ENCODE measurements around the gene PMM1.

PMM1 gene

DNA sequence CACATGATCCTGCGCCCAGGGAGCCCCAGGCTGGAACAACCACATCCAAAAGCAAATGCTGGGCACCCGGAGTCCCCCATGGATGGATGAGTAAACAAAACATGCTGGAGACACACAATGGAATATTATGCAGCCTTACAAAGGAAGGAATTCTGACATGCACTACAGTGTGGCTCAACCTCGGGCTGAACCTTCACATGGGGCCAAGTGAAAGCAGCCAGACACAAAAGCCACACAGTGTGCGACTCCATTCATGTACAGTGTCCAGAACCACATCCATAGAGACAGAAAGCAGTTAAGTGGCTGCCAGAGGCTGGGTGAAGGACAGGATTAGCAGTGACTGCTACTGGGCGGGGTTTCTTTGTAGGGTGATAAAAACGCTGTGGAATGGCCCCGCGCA lies 55.4 kb downstream of the PMM1 start:
- no peak for DNase-seq

DNA sequence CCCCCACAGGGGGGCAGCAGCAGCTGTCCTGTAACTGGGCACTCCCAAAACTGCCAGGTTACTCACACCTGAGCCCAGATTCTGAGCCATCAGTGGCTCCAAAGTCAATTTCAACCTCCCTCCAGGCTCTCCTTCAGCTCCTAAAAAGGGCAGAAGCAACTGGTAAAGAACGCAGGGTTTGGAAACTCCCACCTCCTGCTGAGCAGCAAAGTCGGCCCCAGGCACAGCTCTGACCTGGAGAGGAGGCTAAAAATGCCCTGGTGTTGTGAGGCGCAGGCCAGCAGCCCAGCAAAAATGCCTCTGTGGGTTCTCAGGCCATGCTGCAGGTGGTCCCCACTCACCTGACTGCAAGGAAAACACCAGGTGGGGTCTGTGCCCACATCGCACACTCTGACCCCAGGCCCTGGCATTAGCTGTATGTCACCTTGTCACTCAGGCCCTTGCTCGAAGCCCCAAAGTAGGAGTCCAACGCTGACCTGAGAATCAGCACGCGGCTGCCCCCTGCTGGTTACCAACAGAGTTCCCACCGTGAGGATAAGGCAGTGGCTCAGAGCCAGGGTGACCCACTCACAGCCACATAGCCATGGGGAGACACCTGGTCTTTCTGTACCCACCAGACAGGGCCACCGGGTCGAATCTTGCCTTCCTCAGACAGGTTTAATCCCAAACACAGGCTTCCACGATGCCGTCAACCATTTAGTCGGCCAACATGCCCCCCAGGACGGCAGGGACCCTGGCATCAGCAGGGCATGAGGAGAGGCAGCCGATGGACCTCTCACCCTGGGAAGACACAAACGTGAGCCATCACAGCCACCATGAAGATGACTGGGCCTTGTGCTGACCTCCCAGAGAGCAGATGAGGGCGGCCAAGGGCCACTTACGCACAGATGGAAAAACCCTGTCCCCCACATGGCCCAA lies 56.5 kb downstream of the PMM1 start:
- DNase-seq = peak; percentile 23

DNA sequence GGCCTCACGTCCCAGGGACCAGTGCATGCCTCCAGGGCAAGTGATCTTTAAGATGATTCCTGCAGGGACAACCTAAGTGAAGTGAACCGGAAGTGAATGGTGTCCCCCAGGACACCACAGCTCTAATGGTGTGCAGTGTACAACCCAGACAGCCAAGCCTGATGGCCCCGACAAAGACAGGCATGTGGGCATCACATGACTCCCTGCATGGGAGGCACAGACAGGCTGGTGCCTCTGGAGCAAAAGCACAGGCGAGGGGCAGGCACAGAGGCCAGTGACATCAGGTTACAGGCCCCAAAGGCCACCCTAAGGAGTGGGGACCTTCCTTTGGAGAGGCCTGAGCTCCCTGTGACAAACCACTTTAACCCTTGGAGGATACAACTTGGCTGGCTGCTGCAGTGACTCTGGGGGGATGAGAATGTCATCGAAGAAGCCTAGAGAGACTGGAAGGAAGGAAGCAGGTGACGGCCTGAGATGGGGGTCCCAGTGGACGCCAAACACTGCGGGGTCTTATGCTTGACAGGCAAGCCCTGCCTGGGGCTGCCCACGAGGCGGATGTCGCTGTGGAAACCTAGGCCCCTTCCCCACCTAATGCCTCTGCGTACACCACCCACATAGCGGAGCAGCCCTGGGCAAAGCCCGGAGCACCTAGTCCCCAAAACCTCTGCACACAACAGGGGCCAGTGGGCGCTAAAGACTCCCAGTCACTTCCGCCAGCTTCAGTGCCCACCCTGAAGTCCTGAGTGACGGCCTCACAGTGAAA lies 57.7 kb downstream of the PMM1 start:
- DNase-seq = no peak

DNA sequence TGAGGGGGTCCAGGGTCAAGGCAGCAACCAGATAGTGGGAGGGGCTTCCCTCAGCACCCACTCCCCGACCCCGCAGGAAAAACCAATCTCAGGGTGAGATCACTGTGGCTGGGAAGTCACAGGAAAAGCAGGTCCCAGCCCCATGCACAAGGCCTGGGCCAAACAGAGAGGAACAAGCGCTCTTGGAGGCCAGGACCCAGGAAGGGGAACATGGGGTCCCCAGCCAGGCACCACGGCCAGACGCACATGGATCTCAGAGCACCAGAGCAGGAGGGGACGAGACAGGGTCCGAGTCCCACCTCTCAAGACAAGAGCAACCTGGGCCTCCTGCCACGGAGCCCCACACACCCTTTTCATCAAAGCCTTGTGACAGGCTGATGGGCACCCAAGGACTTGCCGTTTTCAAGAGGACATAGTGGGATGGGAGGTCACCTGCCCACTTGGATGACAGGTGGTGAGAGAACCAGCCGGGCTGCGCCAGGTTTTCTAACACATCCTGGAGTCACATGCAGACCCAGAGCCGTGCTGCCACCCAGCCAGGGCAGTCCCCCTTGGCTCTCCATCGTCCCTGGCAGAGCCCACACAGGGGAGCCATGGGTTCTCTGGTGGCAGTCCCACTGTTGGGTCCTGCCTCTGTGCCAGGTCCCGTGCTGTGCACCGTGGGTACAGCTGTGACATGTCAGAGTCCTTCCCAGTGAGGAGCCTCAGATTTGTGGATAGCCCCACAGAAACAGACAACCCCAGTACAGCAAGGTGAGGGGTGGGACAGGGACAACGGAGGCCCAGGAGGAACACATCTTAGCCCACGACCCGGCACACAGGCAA lies 58.5 kb downstream of the PMM1 start:
- no peak for DNase-seq

DNA sequence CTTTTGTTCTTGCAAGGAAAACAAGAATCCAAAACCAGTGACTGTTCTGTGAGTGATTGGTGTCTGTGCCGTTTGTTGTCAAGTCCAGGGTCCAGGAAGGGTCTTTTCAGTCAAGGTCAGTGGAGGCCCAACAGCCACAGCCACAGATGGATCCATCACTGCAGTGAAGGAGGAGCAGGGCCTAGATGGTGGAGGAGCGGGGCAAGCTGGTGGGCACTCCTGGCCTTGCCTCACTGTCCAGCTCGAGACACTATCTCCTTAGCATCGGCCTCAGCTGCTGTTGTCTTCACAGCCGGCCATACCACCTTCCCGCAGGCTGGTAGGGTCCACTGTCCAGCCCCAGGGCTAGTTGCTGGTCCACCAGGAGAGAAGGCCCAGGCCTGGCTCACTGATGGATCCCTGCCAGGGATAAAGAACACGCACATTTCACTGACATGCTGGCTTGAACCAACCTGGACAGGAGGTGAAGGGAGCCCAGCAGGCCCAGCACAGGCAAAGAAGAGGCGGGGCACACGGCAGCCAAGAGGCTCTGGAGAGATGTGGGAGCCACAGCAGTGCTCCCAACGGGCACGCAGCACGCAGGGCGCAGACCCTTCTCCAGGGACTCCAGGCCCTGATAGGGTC lies 60.6 kb downstream of the PMM1 start:
- no peak for DNase-seq

DNA sequence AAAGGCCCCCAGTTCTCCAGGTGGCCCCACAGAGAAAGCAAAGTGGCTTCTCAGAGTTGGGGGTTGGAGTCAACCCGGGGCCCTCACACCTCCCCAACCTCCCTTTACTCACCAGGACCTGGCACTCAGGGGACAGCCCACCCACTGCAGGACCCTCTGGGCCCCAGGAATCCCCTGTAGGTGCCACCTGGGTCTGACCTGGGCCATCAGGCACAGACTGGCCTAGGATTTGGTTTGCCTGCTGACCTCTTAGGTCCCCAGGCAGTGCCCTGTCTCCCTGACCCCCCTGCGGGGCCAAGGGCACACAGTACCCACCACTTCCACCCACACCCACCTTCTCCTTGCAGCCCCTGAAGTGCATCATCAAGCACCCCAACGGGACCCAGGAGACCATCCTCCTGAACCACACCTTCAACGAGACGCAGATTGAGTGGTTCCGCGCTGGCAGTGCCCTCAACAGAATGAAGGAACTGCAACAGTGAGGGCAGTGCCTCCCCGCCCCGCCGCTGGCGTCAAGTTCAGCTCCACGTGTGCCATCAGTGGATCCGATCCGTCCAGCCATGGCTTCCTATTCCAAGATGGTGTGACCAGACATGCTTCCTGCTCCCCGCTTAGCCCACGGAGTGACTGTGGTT lies 61.4 kb downstream of the PMM1 start:
- DNase-seq = no peak
